HG03060 (cell line): ENCODE results near the gene ABCD2.
A peak's percentile ranks its signal among the peaks of the same experiment; 100 is the strongest.
"Not testable (repeated sequence)": the region's sequence is repeated elsewhere in the genome, so short reads cannot be mapped to it uniquely, and the experiment has no call there.

Experiments
- ATAC-seq: cut with Tn5 transposase; IDR thresholded peaks from one replicate; pipeline ENCODE4 v1.9.1; 2021; ENCODE audit warnings: low read depth, moderate number of reproducible peaks; ENCODE audit not compliant: unreplicated experiment

The ABCD2 gene

DNA sequence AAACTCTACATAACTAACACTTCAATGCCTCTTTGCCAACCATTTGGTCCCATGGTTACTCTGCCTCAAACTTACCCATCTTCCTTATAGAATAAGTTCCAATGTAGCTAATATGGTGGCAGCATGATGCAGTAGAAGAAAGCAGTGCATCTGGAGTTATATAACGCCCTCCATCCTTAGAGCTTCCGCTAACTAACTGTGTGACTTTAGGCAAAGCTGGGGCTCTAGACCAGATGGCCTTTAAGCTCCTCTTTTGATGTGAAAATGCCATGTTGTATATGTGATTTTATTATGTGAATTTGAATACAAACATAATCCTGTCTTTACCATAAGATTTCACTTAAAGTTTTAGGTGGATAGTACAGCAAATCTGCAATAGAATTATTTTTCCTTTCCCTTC, 6.1 kb downstream of the ABCD2 start:
- ATAC-seq, result no peak

DNA sequence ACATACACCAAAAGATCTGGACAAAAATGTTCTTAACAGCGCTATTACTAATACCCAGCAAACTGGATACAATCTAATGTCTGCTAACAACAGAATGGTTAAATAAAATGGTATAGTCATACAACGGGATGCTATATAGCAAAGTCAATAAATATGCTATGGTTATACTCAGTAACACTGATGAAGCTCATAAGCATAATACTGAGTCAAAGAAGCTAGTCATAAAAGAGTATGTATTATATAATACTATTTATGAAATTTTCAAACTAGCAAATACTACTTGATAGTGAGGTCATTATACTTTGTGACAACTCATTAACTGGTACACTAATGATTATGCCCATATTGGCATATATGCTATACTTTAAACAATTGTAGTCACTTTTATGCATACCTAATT, 7.4 kb downstream of the ABCD2 start:
- ATAC-seq, result no peak

DNA sequence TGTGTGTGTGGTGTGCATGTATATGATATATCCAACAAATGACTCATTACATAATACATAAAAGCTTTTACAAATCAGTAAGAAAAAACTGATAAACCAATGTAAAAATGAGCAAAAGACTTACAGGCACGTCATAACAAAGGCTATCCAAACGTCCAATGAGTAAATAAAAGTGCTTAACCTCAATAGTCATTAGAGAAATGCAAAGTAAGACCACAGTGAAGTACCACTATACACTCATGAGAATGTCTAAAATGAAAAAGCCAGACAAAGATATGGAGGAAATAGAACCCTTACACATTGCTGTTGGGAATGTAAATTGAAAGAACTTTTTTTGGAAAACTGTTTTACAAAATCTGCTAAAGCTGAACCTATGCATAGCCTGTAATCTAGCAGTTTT, 7.8 kb downstream of the ABCD2 start:
- no peak for ATAC-seq

DNA sequence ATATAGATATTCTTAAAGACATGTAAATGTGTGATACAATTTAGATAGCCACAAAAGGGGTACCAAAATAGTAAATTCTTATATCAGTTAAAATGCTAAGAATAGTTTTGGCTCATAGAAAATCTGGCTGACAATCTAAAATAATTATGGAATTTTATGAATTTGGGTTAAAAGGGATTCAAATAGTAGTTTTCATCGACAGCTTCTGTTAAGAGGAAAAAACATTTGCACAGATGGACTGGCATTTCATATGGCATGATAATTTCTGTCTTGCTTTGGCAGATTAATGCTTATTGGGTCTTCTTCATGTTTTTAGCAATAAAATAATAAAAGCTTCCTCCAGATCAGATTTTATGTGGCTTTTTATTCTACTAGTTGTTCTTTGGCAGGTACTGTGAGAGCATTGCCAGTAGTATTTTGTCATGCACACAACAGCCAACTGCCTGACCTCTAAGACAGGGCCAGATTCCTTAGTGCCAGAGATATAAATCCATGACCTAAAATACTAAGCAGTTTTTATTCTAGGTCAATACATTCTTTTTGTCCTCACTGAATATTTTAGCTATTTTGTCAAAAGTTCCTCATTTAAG, 9.1 kb downstream of the ABCD2 start:
- no peak for ATAC-seq

DNA sequence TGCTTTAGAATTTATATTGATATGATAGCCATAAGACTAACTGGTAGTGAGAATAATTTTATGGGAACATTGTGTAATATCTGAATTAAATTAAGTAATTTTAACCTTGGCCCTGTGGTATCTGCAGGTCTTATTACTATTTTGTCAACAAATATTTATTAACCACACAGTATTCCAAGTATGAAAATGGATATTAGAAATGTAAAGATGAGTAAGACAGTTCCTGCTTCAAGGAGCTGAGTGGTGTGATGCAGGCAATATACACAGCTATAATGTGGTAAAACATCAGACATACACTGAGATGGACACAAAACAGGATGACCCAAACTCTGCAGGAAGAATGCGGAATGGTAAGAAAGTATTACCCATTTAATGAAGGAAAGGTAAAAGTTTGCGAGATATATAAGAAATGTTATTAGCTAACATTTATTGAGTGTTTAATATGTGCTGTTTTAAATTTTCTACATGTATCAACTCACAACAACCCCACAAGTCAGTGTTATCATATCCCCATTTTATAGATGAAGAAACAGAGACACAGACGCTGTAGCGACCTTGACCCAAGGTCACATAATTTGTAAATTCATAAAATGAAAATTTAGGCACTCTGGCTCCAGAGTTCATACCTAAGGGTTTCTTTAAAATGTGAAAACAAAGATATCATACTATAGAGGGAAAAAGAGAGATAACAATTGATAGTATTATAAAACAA, 12.7 kb downstream of the ABCD2 start:
- ATAC-seq, result no peak

DNA sequence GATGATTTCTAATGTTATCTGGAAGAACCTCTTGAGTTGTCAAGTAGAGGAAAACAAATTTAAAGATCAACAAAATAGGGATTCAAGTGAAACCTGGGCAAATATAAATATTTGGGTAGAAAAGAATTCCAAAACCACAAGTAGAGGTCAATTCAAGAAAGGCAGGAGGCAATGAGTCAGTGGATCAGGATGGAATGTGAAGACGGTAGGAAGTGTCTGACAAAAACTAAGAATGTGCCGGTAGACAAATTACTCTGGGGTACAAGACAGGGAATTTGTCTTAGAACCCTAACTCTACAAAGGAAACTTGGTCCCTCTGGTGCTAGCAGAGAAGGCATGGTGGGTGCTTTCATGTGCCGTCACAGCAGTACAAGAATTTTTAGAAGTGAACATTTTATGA, 13.6 kb downstream of the ABCD2 start:
- ATAC-seq, result no peak

DNA sequence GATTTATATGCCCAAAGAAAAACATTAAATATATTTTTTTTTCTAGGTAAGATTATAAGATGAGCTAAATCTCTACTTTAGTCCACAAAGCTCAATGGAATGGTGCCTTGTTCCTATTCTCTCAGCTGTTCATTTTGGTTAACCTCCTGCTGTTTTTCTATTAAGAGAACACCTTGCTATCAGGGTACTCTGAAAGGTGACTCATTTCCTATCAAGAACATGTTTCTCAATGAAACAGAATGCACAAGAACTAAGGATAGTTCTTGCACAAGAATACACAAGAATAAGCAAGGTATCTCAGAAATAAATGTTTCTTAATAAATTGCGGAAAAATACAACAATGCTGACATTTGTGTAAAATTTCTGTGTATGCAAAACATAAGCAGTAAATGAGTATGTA, 14.1 kb downstream of the ABCD2 start:
- no peak for ATAC-seq

DNA sequence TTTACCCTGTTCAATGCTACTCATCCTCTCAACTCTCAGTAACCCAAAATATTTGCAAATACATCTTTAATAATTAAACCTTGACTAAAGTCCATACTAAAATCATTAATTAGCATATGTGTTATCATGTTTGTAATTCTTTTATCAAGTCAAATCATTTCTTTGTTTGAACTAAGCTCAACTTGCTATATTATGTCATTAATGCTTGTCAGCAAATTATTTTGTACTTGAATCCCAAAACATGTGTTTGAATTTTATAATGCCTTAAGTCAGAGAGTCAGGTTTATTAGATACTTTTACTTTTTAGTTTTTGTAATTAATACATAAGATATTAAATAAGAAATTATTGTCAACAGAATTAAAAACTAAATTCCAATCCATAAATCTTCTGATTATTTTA, 16.5 kb downstream of the ABCD2 start:
- ATAC-seq, result no peak

DNA sequence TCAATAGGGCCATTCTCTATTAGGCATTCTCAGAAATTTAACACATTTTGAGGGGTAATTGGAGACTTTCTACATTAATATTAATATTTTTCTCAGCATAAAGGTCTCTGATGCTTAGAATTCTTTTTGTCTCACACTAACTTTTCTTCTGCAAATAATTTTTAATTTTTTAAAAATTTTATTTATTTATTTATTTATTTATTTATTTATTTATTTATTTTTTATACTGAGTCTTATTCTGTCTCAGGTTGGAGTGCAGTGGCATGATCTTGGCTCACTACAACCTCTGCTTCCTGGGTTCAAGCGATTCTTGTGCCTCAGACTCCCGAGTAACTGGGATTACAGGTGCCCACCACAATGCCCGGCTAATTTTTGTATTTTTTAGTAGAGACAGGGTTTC, 17.7 kb downstream of the ABCD2 start:
- ATAC-seq, result not testable (repeated sequence)

DNA sequence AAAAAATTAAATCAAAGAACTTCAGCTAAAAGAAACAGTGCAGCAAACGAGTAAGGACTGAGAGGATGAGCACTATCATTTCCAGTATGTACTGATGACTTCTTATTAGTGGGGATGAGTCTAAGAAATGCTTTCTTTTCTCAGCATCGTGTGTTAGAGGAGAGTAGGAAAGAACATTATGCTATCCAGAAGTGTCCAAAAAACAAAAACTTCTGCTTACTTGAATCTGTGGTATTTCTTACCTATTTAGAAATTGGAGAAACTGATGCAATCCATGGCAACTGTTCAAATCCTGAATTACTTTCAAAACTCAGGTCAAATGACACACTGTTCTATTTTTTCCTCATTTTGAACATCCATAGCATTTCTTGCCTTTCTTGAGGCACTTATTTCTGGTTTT, 23.7 kb downstream of the ABCD2 start:
- ATAC-seq, result no peak

DNA sequence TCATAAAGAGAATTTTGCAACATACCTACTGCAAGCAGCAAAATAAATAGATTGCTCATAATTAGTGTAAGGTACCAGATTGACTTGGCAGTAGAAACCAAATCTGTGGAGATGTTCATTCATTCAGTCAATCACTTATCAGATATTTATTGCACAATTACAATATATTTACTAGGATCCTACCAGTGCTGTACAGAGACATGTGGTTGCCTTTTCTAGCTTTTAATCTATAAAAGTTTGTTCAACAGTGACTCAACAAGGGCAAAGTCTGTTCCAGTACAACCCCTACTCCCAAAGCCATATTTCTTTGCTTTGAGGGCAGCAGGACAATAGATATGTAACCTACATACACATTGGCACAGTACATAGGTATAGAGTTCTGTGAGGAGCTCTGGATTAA, 27.3 kb downstream of the ABCD2 start:
- no peak for ATAC-seq

DNA sequence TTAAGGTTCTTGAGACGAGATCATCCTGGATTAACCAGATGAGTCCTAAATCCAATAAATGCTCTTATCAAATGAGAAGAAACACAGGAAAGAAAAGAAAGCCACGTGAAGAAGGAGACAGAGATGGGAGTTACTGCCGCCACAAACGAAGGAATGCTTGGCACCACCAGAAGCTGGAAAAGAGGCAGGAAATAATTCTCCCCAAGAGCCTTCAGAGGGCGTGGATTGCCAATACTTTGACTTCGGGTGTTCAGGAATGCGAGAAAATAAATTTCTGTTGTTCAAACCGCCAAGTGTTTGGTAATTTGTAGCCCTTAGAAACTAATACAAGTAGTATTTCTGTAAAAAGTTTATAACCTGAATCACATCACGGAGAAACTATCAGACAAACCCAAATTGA, 31.3 kb downstream of the ABCD2 start:
- no peak for ATAC-seq

DNA sequence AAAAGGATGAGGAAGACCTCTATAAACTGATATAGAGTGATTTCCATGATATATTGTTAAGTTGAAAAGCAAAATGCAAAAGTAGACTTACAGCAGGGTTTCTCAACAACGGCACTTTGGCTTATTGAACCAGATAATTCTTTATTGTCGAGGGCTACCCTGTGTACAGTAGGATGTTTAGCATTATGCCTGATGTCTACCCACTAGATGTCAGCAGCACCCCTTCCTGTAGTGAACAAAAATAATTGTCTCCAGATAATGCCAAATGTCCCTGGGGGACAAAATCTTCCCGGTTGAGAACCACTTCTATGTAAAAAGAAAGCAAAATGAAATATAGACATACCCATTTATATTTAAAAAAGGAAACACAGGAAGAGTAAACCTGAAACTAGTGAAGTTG, 32.4 kb downstream of the ABCD2 start:
- ATAC-seq, result peak; percentile 88

DNA sequence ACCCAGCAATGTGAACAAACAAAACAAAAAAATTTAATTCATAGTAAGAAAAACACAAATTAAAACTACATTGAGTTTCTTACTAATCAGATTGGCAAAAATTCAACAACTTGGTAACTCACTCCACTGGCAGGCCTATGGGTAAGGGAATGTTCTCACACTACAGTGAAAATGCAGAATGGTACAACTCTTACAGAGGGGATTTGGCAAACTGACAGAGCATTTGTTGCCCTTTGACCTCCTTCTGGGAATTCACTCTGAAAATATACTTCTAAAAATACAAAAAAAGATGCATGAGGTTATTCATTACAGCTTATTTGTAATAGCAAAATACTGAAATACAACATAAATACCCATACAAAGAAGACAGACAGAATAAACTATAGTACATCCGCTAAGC, 32.8 kb downstream of the ABCD2 start:
- ATAC-seq, result no peak

DNA sequence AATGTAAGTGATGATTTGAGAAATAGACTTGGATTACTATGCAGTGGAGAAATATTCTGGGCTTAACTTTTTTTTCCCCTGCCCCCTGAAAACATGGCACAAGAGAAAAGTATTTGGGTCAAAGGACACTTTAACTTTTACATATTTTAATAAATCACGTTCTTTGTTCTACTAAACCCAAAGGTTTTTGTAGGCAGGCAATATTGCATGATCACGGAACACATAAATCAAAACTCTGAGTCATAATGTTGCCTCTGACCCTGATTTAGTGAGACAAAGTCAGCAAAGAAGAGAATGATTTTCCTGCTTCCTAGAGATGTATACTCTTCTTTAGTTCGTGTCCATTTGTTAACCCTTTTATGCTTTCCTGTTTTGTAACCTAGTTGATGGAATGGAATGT, 38.0 kb downstream of the ABCD2 start:
- ATAC-seq, result no peak

DNA sequence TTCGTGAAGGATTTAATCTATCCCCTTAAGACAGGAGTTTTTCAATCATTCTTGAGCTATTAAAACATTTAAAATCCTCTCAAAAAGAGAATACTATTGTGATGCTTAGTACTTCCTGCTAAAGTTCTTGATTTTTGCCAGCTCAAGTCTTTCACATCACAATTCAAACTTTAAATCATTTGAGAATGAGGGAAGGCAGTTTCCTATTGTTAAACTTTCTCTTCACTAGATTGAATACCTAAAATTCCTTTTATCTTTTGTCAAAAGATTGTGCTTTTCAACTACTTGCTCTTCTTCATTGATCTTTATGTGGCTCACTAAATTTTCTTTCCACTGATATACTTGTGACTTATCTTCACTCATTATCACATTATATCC, 44.1 kb downstream of the ABCD2 start:
- ATAC-seq, result no peak

DNA sequence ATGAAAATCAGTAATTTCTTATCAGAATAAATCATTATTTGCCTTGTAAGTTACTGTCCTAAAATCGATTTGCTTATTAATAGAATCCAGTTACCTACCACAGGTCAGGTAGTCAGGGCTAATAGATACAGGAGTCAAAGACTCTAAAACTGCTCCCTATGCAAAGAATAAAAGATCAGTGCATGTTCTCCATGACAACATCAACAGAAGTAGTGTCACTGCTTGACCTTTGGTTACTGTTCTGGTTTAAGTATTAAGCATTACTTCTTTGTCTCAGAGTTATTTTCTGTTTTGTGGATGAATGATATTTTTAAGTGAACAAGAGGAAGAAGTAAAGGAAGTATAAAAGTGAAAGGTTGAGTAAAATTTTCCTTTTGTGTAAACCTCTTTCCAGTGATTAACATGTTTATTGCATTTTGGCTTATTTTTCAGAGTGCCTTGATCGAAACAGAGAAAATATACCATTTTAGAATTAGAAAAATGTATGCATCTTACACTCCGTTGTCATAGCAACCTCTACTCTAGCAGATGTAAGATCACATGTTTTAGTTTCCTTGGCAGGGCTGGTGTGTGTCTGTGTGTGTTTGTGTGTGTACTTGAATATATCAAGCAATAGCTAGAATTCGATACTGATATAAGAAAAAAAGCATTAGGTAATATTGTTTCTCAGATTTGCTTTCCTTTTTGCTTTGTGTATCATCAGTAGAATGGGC, 44.7 kb downstream of the ABCD2 start:
- ATAC-seq, result no peak

DNA sequence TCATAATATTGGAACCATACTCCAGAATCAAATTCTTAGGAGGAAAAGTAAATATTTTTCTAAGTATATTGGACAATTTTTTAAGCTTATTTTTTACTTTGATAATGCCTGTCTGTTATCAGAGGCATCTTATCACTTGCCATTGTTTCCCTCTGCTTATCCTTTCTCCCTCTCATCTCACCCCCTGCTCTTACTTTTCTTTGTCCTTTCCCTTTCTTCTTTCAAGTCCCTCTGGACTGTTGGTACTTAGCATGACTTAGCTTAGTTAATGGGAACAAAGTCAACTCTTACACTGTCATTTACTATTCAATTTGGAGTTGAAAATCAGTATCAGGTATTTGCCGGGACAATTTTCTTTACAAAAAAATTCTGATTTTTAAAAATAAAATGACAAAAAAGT, 45.2 kb downstream of the ABCD2 start:
- ATAC-seq, result no peak

DNA sequence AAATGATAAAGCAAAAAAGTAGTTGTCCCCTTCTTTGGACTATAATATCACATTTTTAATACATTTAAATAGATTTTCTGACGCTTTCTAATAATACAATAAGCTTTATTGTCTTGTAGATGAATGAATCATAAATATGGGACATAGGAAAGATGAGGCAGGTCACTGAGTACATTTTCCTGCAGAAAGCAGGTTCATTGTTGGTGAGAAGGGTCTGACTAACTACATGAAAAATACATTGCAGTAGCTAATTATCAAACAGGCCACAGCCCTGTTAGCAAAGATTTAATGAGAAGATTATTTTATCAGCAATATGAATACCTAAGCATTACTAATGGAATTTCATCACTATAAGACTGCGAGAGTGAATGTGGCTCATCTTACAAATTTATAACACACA, 45.6 kb downstream of the ABCD2 start:
- no peak for ATAC-seq

DNA sequence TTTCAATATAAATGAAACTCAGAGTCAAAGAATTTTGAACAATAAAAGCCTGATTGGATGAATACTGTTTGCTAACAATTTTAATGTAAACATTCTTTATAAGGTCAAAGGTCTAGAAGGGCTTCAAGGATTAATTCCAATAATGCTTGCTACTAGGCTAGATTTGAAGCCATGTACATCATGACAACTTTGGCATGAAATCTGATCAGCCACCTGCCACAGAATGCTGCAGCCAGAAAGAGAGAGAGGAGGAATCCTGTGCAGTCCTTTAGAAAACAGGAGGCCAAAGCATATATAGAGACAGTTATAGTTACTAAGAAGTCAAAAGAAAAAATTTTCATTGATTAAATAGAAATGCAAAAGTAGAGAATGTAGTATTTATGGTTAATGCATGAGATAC, 47.1 kb downstream of the ABCD2 start:
- ATAC-seq, result no peak

DNA sequence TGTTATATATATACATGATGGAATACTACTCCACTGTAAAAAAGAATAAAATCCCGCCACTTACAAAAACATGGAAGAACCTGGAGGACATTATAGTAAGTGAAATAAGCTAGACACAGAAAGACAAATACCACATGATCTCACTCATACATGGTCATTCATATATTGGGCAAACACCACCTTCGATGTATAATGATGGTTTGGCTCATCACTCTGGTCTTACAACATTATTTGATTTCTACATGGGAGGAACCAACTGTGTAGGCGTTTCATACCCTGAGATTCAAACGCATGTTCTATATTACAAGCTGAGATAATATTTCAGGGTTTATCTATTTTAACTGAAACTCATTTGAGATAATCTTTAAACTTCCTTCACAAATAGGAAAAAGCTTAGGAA, 48.3 kb downstream of the ABCD2 start:
- ATAC-seq, result no peak

DNA sequence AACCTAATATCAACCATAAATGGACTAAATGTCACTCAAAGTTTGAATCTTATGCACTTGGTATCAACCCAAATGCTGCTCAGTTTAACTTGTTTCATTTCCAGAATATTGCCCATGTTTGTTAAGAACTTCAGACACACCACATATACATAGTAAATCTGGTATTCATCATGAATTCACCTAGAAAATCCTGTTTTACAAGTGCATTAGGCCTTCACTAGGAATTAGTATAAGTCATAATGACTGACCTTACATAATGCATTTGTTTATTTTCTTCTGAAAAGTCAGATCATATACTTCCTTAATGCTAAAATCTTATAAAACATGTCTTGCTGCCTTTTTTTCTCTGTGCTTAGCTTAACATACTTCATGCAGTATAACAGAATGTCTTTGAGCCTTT, 66.1 kb downstream of the ABCD2 start:
- ATAC-seq, result no peak
